Neutrophil (primary cell): ENCODE measurements around the gene CD99.

Source experiments
- H3K27ac ChIP-seq: fragments of 200-600 bp; sonication (generic); 2 replicates; pipeline ENCODE4 v1.5.1; 2016; ENCODE audit warnings: mild to moderate bottlenecking, moderate library complexity
- H3K27me3 ChIP-seq: fragments of 200-600 bp; sonication (generic); 2 replicates; pipeline ENCODE4 v1.6.0; 2016; ENCODE audit warnings: mild to moderate bottlenecking
- H3K36me3 ChIP-seq: fragments of 200-600 bp; sonication (generic); 2 replicates; pipeline ENCODE4 v1.5.1; 2017
- H3K4me1 ChIP-seq, 2 experiments: fragments of 200-600 bp in 1 of 2; sonication (generic) in 1 of 2; 1 replicate in 1 of 2; 2 replicates in 1 of 2; pipeline versions ENCODE4 v1.5.1 to v1.6.1; 2013 to 2016; ENCODE audit warnings: low read depth in 1 of 2, low read length in 1 of 2, mild to moderate bottlenecking in 1 of 2, moderate library complexity in 1 of 2; ENCODE audit not compliant: control insufficient read depth in 1 of 2, insufficient read depth in 1 of 2
- H3K4me3 ChIP-seq, 2 experiments: fragments of 200-600 bp in 1 of 2; sonication (generic) in 1 of 2; 1 replicate in 1 of 2; 2 replicates in 1 of 2; pipeline ENCODE4 v1.5.1; 2013 to 2016; ENCODE audit warnings: low read depth in 1 of 2, low read length in 1 of 2, mild to moderate bottlenecking in 1 of 2, moderate library complexity in 1 of 2
- H3K9me3 ChIP-seq: fragments of 200-600 bp; sonication (generic); 2 replicates; pipeline ENCODE4 v1.5.1; 2016
- TF ChIP-seq, protein P1 (sequence below): fragments of 200-600 bp; sonication (generic); IDR thresholded peaks from 2 replicates; pipeline ENCODE4 v1.5.1; 2016; ENCODE audit warnings: antibody characterized with exemption

The CD99 gene

DNA sequence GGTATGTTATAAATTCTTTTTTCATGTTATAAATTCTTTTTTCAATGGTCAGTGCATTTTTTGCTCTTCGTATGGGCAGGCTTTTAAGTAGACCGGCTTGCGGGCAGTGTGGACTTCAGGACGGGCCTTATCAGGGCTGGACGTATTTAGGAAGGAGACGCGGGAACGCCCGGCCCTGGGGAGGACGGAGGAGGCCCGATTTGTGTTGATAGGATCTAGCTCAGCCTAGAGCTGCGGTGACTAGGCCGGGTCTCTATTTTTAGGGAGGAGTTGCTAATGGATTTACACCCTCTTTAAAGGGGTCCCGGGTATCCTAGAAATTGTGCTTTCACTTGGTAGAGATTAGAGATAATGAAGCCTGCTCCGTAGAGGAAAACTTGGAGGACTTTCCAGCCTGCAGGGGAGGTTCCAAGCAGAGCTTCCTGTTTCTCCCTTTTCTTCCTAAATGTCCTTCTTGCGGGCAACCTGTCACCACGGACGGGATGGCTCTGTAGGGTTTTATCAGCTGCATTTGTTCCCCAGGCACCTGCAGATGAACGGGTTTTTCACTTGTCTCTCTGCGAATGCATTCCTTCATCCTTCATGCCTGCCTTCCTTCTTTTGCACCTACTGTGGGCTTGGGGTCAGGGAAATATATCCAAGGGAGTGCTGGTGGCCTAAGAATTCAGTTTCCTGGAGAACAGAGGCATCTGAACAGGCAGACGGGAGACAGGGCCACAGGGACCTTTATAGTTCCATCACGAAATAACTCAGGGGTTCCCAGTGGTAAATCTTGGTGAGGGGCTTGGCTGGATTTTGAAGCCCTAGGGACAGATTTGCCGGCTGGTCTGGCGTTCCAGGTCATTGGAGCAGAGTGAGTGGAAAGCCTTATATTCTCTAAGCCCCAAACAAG is 1.4 kb downstream of the CD99 start:
- TF ChIP-seq, protein P1, sequence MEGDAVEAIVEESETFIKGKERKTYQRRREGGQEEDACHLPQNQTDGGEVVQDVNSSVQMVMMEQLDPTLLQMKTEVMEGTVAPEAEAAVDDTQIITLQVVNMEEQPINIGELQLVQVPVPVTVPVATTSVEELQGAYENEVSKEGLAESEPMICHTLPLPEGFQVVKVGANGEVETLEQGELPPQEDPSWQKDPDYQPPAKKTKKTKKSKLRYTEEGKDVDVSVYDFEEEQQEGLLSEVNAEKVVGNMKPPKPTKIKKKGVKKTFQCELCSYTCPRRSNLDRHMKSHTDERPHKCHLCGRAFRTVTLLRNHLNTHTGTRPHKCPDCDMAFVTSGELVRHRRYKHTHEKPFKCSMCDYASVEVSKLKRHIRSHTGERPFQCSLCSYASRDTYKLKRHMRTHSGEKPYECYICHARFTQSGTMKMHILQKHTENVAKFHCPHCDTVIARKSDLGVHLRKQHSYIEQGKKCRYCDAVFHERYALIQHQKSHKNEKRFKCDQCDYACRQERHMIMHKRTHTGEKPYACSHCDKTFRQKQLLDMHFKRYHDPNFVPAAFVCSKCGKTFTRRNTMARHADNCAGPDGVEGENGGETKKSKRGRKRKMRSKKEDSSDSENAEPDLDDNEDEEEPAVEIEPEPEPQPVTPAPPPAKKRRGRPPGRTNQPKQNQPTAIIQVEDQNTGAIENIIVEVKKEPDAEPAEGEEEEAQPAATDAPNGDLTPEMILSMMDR = no peak
- Histone ChIP-seq H3K36me3 (no peaks in the 10 kb centered on the region), H3K27ac (no peak overlapping the region), H3K4me1 (peaks cover 11 to 18% of the 10 kb centered on the region in 2 experiments), H3K4me3 (no peak overlapping the region), H3K9me3 (no peaks in the 10 kb centered on the region), H3K27me3 (peaks cover 80% of the 10 kb centered on the region)

DNA sequence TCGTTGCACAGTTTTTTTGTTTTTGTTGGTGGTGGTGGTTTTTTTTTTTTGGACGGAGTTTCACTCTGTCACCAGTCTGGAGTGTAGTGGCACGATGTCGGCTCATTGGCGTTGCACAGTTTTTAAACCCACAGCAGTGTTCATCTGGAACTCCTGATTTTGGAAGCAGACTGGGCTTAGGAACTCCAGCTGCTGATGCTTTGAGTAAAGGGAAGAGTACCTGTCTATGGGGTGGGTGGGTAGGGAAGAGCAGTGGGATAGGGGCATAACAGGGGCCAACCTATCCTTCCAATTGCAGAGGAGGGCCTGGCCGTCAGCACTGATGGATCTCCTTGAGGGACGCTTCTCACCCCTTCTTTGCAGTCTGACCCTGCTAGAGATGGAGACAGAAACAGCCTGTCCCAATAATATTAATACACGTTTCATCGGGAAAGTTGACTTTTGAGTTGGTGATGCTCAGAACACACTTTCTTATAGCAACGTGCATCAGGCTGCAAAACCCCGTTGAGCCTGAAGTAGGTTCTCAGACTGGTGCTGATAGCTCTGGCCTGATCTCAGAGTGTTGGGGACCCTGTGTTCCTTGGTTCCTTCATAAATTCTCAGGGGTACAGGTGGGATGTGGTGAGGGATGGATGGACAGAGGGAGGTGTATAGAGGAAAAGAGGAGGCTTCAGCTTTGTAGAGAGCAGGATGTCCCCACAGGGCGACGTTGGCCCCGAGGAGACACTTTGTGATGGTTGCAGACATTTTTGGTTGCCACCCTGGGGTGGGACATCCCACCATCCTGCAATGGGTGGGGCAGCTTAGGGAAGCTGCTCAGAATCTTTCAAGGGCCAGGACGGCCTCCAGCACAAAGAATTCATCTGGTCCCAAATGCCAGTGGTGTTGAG is 2.3 kb downstream of the CD99 start:
- H3K4me3 ChIP-seq = no peak overlapping the region
- TF ChIP-seq, protein P1 = no peak
- no peak overlapping the region for H3K27ac ChIP-seq
- peaks cover 89% of the 10 kb centered on the region for H3K27me3 ChIP-seq
- no peaks in the 10 kb centered on the region for H3K9me3 ChIP-seq
- no peaks in the 10 kb centered on the region for H3K36me3 ChIP-seq
- peaks cover 11 to 18% of the 10 kb centered on the region in 2 experiments for H3K4me1 ChIP-seq

DNA sequence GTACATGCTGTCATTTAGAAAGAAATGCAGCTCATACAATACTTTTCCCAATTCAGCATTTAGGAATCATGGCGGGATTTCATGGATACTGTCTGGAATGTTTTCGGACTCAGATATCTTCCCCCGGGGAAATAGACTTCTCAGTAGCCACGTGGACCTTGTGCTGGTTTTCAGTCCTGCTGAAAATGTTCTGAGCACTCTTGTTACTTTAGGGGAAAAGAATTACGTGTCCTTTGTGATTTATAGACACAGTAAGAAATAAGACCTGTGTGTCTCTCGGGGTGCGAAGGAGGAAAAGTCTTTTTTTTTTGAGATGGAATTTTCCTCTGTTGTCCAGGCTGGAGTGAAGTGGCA is 3.8 kb downstream of the CD99 start:
- H3K4me1 ChIP-seq = peaks cover 11 to 18% of the 10 kb centered on the region in 2 experiments
- TF ChIP-seq, protein P1 = no peak
- no peaks in the 10 kb centered on the region for H3K36me3 ChIP-seq
- no peaks in the 10 kb centered on the region for H3K9me3 ChIP-seq
- H3K27me3 ChIP-seq = peaks cover 78% of the 10 kb centered on the region
- H3K27ac ChIP-seq = no peak overlapping the region
- H3K4me3 ChIP-seq = no peak overlapping the region

DNA sequence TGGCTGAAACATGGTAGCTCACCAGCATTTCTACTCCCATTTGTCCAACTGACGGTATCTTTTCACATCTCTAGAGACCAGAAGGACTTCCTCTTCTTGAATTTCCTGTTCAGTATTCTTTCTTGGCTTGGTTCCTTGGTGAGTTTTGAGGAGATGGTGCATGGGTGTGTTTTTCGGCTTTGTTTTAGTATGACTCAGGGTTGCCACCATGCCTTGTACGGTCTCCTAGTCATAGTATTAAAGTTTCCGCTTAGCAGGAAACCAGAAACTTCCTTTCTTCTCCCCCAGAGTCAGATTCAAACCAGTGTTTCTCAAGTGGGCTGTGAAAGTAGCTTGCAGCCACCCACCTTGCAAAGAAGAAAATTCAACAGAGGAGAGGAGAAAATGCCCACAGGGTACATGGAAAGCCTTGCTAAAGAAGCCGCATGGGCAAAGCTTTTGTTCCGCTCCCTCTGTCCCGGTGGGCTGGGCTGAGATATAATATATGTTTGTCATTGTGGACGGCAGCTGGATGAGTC is 5.7 kb downstream of the CD99 start:
- Histone ChIP-seq H3K4me1 (peaks cover 5 to 6% of the 10 kb centered on the region in 2 experiments), H3K4me3 (no peak overlapping the region)

DNA sequence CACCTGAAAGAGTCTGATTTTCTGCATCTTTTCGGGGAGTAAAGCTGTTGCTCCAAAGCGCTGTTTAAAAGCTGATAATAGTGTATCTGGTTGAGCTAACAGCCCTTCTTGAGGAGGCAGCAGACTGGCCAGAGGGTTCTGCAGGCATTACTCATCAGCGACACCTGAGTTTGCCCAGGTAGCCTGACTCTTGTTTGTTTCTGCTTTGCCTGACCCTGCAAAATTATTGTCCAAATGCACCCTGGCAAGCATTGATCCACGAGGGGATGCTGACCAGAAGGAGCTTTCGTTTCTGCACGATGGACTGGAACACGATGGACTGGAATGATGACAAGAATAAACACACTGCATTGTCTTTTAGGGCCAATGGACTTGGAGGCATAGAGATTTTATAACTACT is 6.2 kb downstream of the CD99 start:
- TF ChIP-seq, protein P1 = no peak
- Histone ChIP-seq H3K4me3 (no peak overlapping the region), H3K4me1 (peaks cover 0 to under 1% of the 10 kb centered on the region in 2 experiments), H3K9me3 (no peaks in the 10 kb centered on the region), H3K27ac (no peak overlapping the region), H3K27me3 (peaks cover 54% of the 10 kb centered on the region), H3K36me3 (no peaks in the 10 kb centered on the region)

More for the DNA sequence above, 5.7 kb downstream of the CD99 start:
- TF ChIP-seq, protein P1 = no peak
- no peaks in the 10 kb centered on the region for H3K36me3 ChIP-seq
- H3K27ac ChIP-seq = no peak overlapping the region
- no peaks in the 10 kb centered on the region for H3K9me3 ChIP-seq
- peaks cover 59% of the 10 kb centered on the region for H3K27me3 ChIP-seq
